GM20000 (cell line): ENCODE results near the gene PNPLA5.

ENCODE experiments used
- DNase-seq: peaks from one replicate; pipeline ENCODE4 v3.0.0; 2012; ENCODE audit warnings: low spot score
- CTCF ChIP-seq: IDR thresholded peaks from 2 replicates; pipeline ENCODE4 v1.5.1; 2012; ENCODE audit warnings: mild to moderate bottlenecking, control low read depth; ENCODE audit errors: extremely low read depth, missing control alignments

The PNPLA5 gene

DNA sequence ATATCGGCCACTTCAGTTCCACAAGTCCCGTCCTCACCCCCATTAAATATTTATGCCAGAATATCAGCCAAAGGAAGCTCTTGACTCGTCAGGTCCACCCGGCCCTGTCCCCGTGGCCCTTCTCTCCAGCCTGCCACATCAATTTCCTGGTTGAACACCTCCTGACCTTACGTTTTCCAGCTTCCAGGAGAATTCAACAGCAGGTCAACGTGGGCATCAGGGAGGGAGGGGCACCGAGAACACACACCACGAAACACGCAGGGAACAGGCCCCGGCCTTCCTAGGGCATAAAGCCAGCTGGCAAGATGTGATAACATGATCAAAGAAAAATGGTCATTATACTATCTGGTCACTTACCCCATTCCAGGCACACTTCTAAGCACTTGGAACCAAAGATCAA lies 44.8 kb downstream of the PNPLA5 start:
- TF ChIP-seq CTCF, result no peak
- no peak for DNase-seq

- no peak for DNase-seq
Measured at GRCh38 chr22:43845981-43846380, 45.8 kb downstream of the PNPLA5 start.

GRCh38 chr22:43844560-43845545 lies 47.0 kb downstream of the PNPLA5 start:
- no peak for TF ChIP-seq CTCF
- no peak for DNase-seq

More at GRCh38 chr22:43845981-43846380, 45.8 kb downstream of the PNPLA5 start:
- no peak for TF ChIP-seq CTCF

- no peak for TF ChIP-seq CTCF
- DNase-seq, result no peak
Measured at GRCh38 chr22:43843783-43844530, 47.9 kb downstream of the PNPLA5 start.

GRCh38 chr22:43841742-43842141 lies 50.1 kb downstream of the PNPLA5 start:
- DNase-seq, result no peak
- TF ChIP-seq CTCF, result no peak

- DNase-seq, result no peak
- TF ChIP-seq CTCF, result no peak
Measured at GRCh38 chr22:43840851-43841250, 51.0 kb downstream of the PNPLA5 start.

- no peak for TF ChIP-seq CTCF
- no peak for DNase-seq
Measured at GRCh38 chr22:43840431-43840830, 51.4 kb downstream of the PNPLA5 start.
